GM19324 (cell line): ENCODE data around the gene BCAR3.

Experiments
- ATAC-seq: cut with Tn5 transposase; IDR thresholded peaks from one replicate; pipeline ENCODE4 v1.9.1; 2021; ENCODE audit warnings: mild to moderate bottlenecking, moderate library complexity; ENCODE audit not compliant: unreplicated experiment, low FRiP score

The BCAR3 gene

GRCh38 chr1:93681101-93681988, at the start of gene BCAR3:
Gene BCAR3, minus strand, starts transcription at chr1:93681837. Its CDS starts 6,907 bp downstream, at chr1:93674930.
- peak; percentile 67 for ATAC-seq

GRCh38 chr1:93730621-93731020, 49.0 kb upstream of the BCAR3 start:
- no peak for ATAC-seq

- ATAC-seq: no peak
Measured at GRCh38 chr1:93729906-93730305, 48.3 kb upstream of the BCAR3 start.

GRCh38 chr1:93729502-93729901, 47.9 kb upstream of the BCAR3 start:
- ATAC-seq: peak; percentile 59

- no peak for ATAC-seq
Measured at GRCh38 chr1:93728480-93729131, 47.0 kb upstream of the BCAR3 start.

- ATAC-seq: no peak
Measured at GRCh38 chr1:93723733-93724270, 42.2 kb upstream of the BCAR3 start.

- no peak for ATAC-seq
Measured at GRCh38 chr1:93723110-93723509, 41.5 kb upstream of the BCAR3 start.

- no peak for ATAC-seq
Measured at GRCh38 chr1:93722081-93723031, 40.7 kb upstream of the BCAR3 start.

- ATAC-seq: no peak
Measured at GRCh38 chr1:93720956-93721626, 39.5 kb upstream of the BCAR3 start.

- ATAC-seq: no peak
Measured at GRCh38 chr1:93717640-93718039, 36.0 kb upstream of the BCAR3 start.

GRCh38 chr1:93716941-93717368, 35.3 kb upstream of the BCAR3 start:
- no peak for ATAC-seq

GRCh38 chr1:93716163-93716562, 34.5 kb upstream of the BCAR3 start:
- ATAC-seq: no peak

- ATAC-seq: peak; percentile 39
Measured at GRCh38 chr1:93715529-93716126, 34.0 kb upstream of the BCAR3 start.

GRCh38 chr1:93714356-93714755, 32.7 kb upstream of the BCAR3 start:
- no peak for ATAC-seq

- no peak for ATAC-seq
Measured at GRCh38 chr1:93713341-93713740, 31.7 kb upstream of the BCAR3 start.

GRCh38 chr1:93712741-93713140, 31.1 kb upstream of the BCAR3 start:
- no peak for ATAC-seq

- no peak for ATAC-seq
Measured at GRCh38 chr1:93710499-93711453, 29.1 kb upstream of the BCAR3 start.

GRCh38 chr1:93708734-93709481, 27.3 kb upstream of the BCAR3 start:
- ATAC-seq: no peak
